Measurements from ENCODE around the gene CDH2.

- TF ChIP-seq CTCF (IDR thresholded peaks at IDR 0.05) (no peak), POLR2A (IDR thresholded peaks at IDR 0.05) (no peak)
Measured at GRCh38 chr18:28163201-28163775, 13.6 kb downstream of the CDH2 start.
